Measurements from ENCODE around the gene SFXN5.
"Not testable (repeated sequence)": the region's sequence is repeated elsewhere in the genome, so short reads cannot be mapped to it uniquely, and the experiment has no call there.

Gene SFXN5, protein sequence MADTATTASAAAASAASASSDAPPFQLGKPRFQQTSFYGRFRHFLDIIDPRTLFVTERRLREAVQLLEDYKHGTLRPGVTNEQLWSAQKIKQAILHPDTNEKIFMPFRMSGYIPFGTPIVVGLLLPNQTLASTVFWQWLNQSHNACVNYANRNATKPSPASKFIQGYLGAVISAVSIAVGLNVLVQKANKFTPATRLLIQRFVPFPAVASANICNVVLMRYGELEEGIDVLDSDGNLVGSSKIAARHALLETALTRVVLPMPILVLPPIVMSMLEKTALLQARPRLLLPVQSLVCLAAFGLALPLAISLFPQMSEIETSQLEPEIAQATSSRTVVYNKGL

DNA sequence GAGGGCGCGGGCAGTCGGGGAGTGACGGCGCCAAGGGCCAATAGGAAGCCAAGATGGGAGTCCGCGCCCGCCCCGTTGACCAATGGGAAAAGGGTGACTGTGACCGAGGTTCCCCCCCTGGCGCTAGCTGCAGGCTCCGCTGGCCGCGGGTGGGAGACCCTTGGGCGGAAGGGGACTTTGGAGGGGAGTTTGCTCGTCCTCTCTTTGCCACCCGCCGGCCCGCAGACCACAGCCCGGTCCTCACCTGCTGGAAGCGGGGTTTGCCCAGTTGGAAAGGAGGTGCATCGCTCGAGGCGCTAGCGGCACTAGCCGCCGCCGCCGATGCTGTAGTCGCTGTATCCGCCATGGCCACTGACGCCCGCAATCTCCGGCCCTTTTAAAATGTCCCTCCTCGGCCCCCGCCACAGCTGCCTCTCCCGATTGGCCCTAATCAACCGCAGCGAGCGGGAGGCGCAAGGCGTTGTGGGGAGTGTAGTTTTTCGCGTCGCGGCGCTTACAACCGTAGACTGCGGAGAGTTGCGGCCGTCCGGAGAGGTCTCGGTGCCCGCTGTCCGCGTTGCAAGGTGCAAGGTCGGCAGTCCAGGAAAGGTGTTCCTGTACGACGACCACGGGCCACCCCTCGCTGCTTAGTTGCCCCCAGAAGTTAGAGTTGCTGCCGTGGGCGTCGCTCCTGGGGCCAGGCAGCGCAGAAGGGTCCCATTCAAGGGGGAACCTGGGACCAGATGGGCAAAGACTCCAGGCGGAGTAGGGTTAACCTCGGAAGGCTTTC lies at the start of gene SFXN5:
Gene SFXN5 (minus strand): TSS at position 353 of the 769 bp plus-strand sequence. CDS start 7 bp downstream, at position 346.
- peak; percentile 97 for DNase-seq (ENCODE audit: low read depth)
- peak within 1 kb of the TSS; percentile 67 for H3K4me3 ChIP-seq (ENCODE audit: low read depth, low read length)
- TF ChIP-seq, protein P1, sequence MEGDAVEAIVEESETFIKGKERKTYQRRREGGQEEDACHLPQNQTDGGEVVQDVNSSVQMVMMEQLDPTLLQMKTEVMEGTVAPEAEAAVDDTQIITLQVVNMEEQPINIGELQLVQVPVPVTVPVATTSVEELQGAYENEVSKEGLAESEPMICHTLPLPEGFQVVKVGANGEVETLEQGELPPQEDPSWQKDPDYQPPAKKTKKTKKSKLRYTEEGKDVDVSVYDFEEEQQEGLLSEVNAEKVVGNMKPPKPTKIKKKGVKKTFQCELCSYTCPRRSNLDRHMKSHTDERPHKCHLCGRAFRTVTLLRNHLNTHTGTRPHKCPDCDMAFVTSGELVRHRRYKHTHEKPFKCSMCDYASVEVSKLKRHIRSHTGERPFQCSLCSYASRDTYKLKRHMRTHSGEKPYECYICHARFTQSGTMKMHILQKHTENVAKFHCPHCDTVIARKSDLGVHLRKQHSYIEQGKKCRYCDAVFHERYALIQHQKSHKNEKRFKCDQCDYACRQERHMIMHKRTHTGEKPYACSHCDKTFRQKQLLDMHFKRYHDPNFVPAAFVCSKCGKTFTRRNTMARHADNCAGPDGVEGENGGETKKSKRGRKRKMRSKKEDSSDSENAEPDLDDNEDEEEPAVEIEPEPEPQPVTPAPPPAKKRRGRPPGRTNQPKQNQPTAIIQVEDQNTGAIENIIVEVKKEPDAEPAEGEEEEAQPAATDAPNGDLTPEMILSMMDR (IDR thresholded peaks at IDR 0.05; ENCODE audit: insufficient read depth, low read depth, low read length, missing control alignments): no peak

DNA sequence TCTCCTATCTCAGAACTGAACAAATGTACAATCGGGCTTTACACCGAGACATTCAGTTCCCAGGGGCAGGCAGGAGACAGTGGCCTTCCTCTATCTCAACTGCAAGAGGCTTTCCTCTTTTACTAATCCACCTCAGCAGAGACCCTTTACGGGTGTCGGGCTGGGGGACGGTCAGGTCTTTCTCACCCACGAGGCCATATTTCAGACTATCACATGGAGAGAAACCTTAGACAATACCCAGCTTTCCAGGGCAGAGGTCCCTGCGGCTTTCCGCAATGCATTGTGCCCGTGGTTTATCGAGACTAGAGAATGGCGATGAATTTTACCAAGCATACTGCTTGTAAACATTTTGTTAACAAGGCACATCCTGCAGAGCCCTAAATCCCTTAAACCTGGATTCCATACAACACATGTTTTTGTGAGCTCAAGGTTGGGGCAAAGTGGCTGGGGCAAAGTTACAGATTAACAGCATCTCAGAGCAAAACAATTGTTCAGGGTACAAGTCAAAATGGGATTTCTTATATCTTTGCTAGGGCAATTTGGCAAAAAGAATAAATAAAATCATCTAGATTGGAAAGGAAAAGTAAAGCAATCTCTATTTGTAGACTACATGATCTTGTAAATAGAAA lies 48.2 kb upstream of the SFXN5 start:
- not testable (repeated sequence) for H3K4me3 ChIP-seq (ENCODE audit: low read depth, low read length); DNase-seq (ENCODE audit: low read depth)

- TF ChIP-seq, protein P1 (IDR thresholded peaks at IDR 0.05; ENCODE audit: insufficient read depth, low read depth, low read length, missing control alignments): no peak
- no peak overlapping the region for H3K4me3 ChIP-seq (ENCODE audit: low read depth, low read length)
- DNase-seq (ENCODE audit: low read depth): no peak
Observed at GRCh38 chr2:73117441-73117840, 45.9 kb upstream of the SFXN5 start.

DNA sequence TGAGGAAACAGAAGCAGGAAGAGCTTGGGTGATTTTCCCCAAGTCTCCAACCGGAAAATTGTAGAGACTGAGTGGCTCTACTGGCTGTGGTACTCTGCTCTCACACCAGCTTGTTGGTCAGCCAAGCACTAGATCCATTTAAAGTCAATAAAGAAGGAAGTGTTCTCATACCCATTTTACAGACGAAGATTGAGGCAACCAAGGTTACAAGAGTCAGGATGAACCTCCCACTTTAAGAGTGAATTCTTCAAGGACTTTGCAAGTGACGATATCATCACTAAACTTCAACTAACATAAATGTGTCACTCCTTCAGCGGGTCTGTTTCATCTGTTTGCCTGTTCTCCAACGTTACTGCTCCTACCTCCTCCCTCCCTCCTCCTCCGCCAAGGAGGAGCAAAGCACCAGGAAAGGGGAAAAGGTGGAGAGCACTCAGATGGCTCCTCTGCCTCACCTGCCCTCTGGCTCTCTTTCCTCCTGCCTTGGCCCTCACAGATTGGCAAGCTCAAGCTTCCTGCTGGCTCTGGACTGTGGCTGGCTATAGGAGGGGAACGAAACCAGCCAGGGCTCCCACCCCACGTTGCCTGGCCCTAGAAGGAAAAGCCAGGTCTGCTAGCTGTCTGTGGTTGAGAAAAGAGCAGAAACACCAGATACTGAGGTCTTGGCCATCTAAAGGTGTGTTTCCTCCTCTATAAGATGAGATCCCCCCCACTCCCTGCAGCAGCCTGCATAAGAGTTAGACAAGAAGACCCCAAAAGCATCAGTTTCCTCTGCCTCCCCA lies 44.9 kb upstream of the SFXN5 start:
- no peak for DNase-seq (ENCODE audit: low read depth)
- TF ChIP-seq, protein P1 (IDR thresholded peaks at IDR 0.05; ENCODE audit: insufficient read depth, low read depth, low read length, missing control alignments): no peak
- H3K4me3 ChIP-seq (ENCODE audit: low read depth, low read length): no peak overlapping the region

- TF ChIP-seq, protein P1 (IDR thresholded peaks at IDR 0.05; ENCODE audit: insufficient read depth, low read depth, low read length, missing control alignments): no peak
- no peak overlapping the region for H3K4me3 ChIP-seq (ENCODE audit: low read depth, low read length)
- no peak for DNase-seq (ENCODE audit: low read depth)
Observed at GRCh38 chr2:73114273-73114867, 42.9 kb upstream of the SFXN5 start.

- TF ChIP-seq, protein P1 (IDR thresholded peaks at IDR 0.05; ENCODE audit: insufficient read depth, low read depth, low read length, missing control alignments): no peak
- peak; percentile 41 for DNase-seq (ENCODE audit: low read depth)
- peak within 1 kb of the TSS; percentile 40 for H3K4me3 ChIP-seq (ENCODE audit: low read depth, low read length)
Observed at GRCh38 chr2:73112913-73113854, 41.7 kb upstream of the SFXN5 start, which contains the start of gene RAB11FIP5. Gene RAB11FIP5, minus strand, starts transcription at chr2:73112948. Its CDS starts 171 bp downstream, at chr2:73112777.

All from GM12865 (cell line).